GM12878 (cell line): Measurements from ENCODE around the gene TIMP3. TPM values are rescaled to one million over a fixed set of nuclear protein-coding genes. Genes with fewer than 3 reads are reported as not detected.

Experiments used
- ATAC-seq: fragments of 200-7000 bp; cut with Tn5 transposase; 3 replicates; pipeline ENCODE4 v1.9.1; 2020; ENCODE audit warnings: mild to moderate bottlenecking, moderate library complexity
- BruUV-seq: library from RNA; stranded (reverse); fragments of 400-500 nt; replicated peaks from 2 replicates; lab custom pipeline; 2021; lab: Mats Ljungman, UMichigan
- CTCF ChIA-PET: fragments of 300-600 bp; sonication (Branson Sonifier 250); formaldehyde crosslinking; extraction: SDS; loops from one replicate; lab custom pipeline; 2021; ENCODE audit warnings: inconsistent platforms; lab: Yijun Ruan, JAX
- POLR2A ChIA-PET: fragments of 350-600 bp; formaldehyde crosslinking; extraction: SDS; loops from one replicate; lab custom pipeline; 2021; ENCODE audit warnings: inconsistent platforms; lab: Charles Lee
- RAD21 ChIA-PET: fragments of 300-600 bp; sonication (Branson Sonifier 250); formaldehyde crosslinking; loops from one replicate; lab custom pipeline; 2023; ENCODE audit warnings: antibody characterized with exemption; ENCODE audit not compliant: unreplicated experiment; lab: Charles Lee
- SMC1A ChIA-PET: fragments of 300-600 bp; sonication (Branson Sonifier 250); formaldehyde crosslinking; loops from one replicate; lab custom pipeline; 2023; ENCODE audit not compliant: unreplicated experiment, uncharacterized antibody; lab: Charles Lee
- DNase-seq: peaks from one replicate; pipeline ENCODE4 v3.0.0-alpha.2; 2011; ENCODE audit warnings: low read depth, low spot score
- FAIRE-seq: peaks from 3 replicates; lab custom pipeline; 2011; peaks lifted over from hg19 to GRCh38; lab: Jason Lieb, UNC
- H2AFZ ChIP-seq: 2 replicates; pipeline ENCODE4 v1.6.0; 2011; ENCODE audit warnings: low read depth, low read length, control low read depth; ENCODE audit not compliant: control insufficient read depth
- H3K27ac ChIP-seq: 2 replicates; pipeline ENCODE4 v1.5.1; 2011; ENCODE audit warnings: control low read depth; ENCODE audit not compliant: control insufficient read depth, insufficient read depth
- H3K27me3 ChIP-seq, 2 experiments: replicated peaks in 1 of 2; 2 replicates each; pipeline versions ENCODE4 v1.6.0 to v1.6.1; 2011; ENCODE audit warnings: low read length in 1 of 2; ENCODE audit not compliant: control insufficient read depth in 2 of 2, insufficient read depth in 2 of 2
- H3K36me3 ChIP-seq, 2 experiments: 2 replicates each; pipeline ENCODE4 v1.5.1; 2011; ENCODE audit warnings: low read length in 1 of 2; ENCODE audit not compliant: control insufficient read depth in 2 of 2, insufficient read depth in 2 of 2
- H3K4me1 ChIP-seq: 2 replicates; pipeline ENCODE4 v1.6.1; 2011; ENCODE audit warnings: mild to moderate bottlenecking, low read length, moderate library complexity, mixed read lengths; ENCODE audit not compliant: control insufficient read depth, insufficient read depth
- H3K4me2 ChIP-seq: 2 replicates; pipeline ENCODE4 v1.6.0; 2011; ENCODE audit warnings: control low read depth; ENCODE audit not compliant: control insufficient read depth, insufficient read depth
- H3K4me3 ChIP-seq: fragments of 200-600 bp; sonication (generic); 2 replicates; pipeline ENCODE4 v1.5.1; 2016
- H3K79me2 ChIP-seq: 2 replicates; pipeline ENCODE4 v1.6.0; 2011; ENCODE audit warnings: low read length; ENCODE audit not compliant: control insufficient read depth, insufficient read depth
- H3K9ac ChIP-seq: 2 replicates; pipeline ENCODE4 v1.8.0; 2011; ENCODE audit warnings: low read length, control low read depth, mixed read lengths; ENCODE audit not compliant: control insufficient read depth, insufficient read depth
- H3K9me3 ChIP-seq: replicated peaks from 3 replicates; pipeline ENCODE4 v1.5.1; 2011; ENCODE audit warnings: mild to moderate bottlenecking, low read length; ENCODE audit not compliant: control insufficient read depth, insufficient read depth
- H4K20me1 ChIP-seq: 2 replicates; pipeline ENCODE4 v1.6.0; 2011; ENCODE audit not compliant: control insufficient read depth, insufficient read depth
- EZH2 ChIP-seq: IDR thresholded peaks from 2 replicates; pipeline ENCODE4 v1.6.1; 2012; ENCODE audit warnings: low read depth, mild to moderate bottlenecking, control low read depth, inconsistent platforms, low read length, borderline replicate concordance; ENCODE audit not compliant: control insufficient read depth
- HCFC1 ChIP-seq: fragments of 150-350 bp; IDR thresholded peaks from 2 replicates; pipeline ENCODE4 v1.6.1; 2014; ENCODE audit warnings: low read length
- RCOR1 ChIP-seq: conservative IDR thresholded peaks from 2 replicates; pipeline ENCODE4 v1.6.1; 2012; ENCODE audit warnings: low read depth, low read length, improper control_type of control experiment
- WRNIP1 ChIP-seq: IDR thresholded peaks from 2 replicates; pipeline ENCODE4 v1.6.1; 2011; ENCODE audit warnings: low read depth, low read length, improper control_type of control experiment, borderline replicate concordance
- ZSCAN29 ChIP-seq: fragments of 450-650 bp; IDR thresholded peaks from 2 replicates; pipeline ENCODE4 v1.6.1; 2017; ENCODE audit warnings: mild to moderate bottlenecking, moderate library complexity
- WGBS: methylation state at CpG from one replicate; pipeline ENCODE4 v1.1.6; 2016; ENCODE audit warnings: low lambda C conversion rate; ENCODE audit not compliant: insufficient replicate concordance, insufficient coverage; ENCODE audit errors: missing lambda C conversion rate; 5-methylcytosine and 5-hydroxymethylcytosine counted together
- in situ Hi-C: fragments of 300-500 bp; cut with MboI; formaldehyde crosslinking; loops from 9 replicates; pipeline ENCODE4 v1.14.3; 2018; ENCODE audit warnings: mixed read lengths
- intact Hi-C: fragments of 100-400 bp; cut with micrococcal nuclease; formaldehyde crosslinking; loops from one replicate; pipeline ENCODE4 v1.14.2; 2022; ENCODE audit not compliant: unreplicated experiment
- polyA plus RNA-seq, 11 experiments: library from polyadenylated mRNA; depleted of rRNA in 4 of 11; unstranded in 6 of 11; stranded (reverse) in 5 of 11; fragments of >200 nt; fragmentation: Nextera tagmentation in 4 of 11; fragmentation: Illumina TruSeq in 1 of 11; extraction: Ambion mirVana in 4 of 11; extraction: Trizol in 1 of 11; gene quantifications; 1 replicate in 1 of 11; 2 replicates in 10 of 11; pipeline versions ENCODE4 v1.2.1 to v1.2.3, GENCODE V29; 2011 to 2016; ENCODE audit warnings: inconsistent platforms in 2 of 11, missing spikeins in 2 of 11, low read depth in 1 of 11
- total RNA-seq, 4 experiments: library from RNA; depleted of rRNA in 3 of 4; stranded (reverse); fragments of >200 nt in 3 of 4; fragmentation: Illumina TruSeq in 1 of 4; extraction: Trizol in 1 of 4; gene quantifications; 2 replicates each; pipeline versions ENCODE4 v1.2.1 to v1.2.3, GENCODE V29; 2013 to 2021
- TF ChIP-seq, protein P1 (sequence below), 3 experiments: IDR thresholded peaks in 2 of 3; conservative IDR thresholded peaks in 1 of 3; 2 replicates each; pipeline ENCODE4 v1.5.1; 2011; ENCODE audit warnings: low read depth in 3 of 3, low read length in 3 of 3, mild to moderate bottlenecking in 3 of 3, control low read depth in 2 of 3, moderate library complexity in 2 of 3, inconsistent platforms in 1 of 3, mixed read lengths in 1 of 3; ENCODE audit not compliant: control insufficient read depth in 2 of 3, insufficient read depth in 1 of 3; ENCODE audit errors: extremely low read depth in 1 of 3
- TF ChIP-seq, protein P2 (sequence below): IDR thresholded peaks from 2 replicates; pipeline ENCODE4 v1.6.1; 2012; ENCODE audit warnings: low read depth, low read length, improper control_type of control experiment
- TF ChIP-seq, protein P3 (sequence below): IDR thresholded peaks from 2 replicates; pipeline ENCODE4 v1.6.1; 2012; ENCODE audit warnings: low read depth, low read length, improper control_type of control experiment

Gene TIMP3
- total and polyA plus RNA-seq, 10 of the 15 experiments (the other 5 are each of a cell fraction or from before 2014, with no cell fraction given) = 0.01 to 0.74 (median 0.27) TPM; not detected in 5

DNA sequence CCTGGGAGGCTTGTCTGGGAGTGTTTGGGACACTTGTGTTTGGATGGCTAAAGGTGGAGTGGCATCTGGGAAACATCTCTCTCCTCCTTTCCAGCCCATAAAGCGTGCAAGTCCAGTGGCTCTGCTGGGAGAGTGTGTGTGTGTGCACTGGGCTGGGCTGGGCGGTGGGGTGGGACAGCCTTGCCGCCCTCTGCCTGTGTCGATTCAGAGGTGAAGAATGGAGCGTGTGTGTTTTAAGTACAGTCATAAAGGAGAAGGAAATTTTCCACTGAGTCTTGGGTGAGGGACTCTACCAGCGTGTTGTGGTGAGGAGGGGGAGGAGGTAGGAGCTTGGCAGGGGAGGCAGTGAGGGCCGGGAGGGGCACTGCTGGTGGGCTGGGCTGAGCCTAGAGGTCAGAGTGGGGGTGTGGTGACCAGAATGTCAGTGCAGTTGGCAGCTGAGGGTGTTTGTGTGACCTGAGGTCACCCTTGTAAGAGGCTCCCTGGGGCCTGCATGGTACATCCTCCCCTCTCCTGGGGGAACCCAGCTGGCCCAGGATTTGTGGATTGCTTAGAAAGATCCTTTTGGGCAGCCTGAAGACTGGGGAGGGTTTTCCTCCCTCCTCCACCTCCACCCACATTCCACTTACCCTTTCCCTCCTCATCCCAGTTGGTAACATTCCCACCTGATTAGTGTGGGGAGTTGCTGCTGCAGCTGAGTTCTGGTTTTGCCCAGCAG, 1.7 kb downstream of the TIMP3 start (continued):
- TF ChIP-seq ZSCAN29 = no peak
- TF ChIP-seq, protein P1, sequence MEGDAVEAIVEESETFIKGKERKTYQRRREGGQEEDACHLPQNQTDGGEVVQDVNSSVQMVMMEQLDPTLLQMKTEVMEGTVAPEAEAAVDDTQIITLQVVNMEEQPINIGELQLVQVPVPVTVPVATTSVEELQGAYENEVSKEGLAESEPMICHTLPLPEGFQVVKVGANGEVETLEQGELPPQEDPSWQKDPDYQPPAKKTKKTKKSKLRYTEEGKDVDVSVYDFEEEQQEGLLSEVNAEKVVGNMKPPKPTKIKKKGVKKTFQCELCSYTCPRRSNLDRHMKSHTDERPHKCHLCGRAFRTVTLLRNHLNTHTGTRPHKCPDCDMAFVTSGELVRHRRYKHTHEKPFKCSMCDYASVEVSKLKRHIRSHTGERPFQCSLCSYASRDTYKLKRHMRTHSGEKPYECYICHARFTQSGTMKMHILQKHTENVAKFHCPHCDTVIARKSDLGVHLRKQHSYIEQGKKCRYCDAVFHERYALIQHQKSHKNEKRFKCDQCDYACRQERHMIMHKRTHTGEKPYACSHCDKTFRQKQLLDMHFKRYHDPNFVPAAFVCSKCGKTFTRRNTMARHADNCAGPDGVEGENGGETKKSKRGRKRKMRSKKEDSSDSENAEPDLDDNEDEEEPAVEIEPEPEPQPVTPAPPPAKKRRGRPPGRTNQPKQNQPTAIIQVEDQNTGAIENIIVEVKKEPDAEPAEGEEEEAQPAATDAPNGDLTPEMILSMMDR (IDR thresholded peaks at IDR 0.05 in 2 of 3, conservative IDR thresholded peaks at IDR 0.05 in 1 of 3; ENCODE audit: control insufficient read depth in 2 of 3, extremely low read depth in 1 of 3, insufficient read depth in 1 of 3, low read depth in 3 of 3, low read length in 3 of 3) = no peak
- no peak for TF ChIP-seq RCOR1
- no peak for TF ChIP-seq HCFC1

DNA sequence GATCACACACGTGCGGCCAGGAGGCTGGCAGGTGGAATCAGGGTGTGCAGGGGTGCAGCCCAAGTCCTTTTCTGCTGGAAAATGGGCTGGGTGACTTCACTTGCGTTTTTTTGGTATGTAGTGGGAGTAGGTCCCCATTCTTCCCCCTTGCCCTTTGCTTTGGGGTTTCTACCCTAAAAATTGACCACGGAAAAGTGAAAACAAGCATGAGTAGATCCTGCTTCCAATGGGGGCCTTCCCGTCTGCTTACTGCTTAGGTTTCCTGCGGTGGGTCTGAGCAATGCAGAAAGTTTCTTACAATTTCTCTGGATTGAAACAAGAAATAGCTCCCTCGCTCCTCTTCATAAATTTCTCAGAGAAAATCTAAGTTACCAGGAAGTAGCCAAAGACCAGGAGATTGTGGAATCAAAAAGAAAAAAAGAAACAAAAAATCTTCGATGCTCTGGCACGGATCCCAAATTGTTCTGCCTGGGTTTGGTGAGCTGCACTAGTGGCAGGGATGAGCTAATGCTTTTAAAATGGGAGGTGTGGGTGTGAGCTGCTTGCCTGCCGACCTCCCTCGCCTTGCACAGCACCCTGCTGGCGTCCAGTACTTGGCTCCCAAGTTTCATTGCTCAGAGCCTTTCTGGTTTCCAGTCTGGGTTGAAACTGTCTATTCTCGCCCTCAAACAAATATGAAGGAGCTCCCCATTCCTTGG, 2.4 kb downstream of the TIMP3 start:
- no peaks in the 10 kb centered on the region for H4K20me1 ChIP-seq
- SMC1A ChIA-PET = no interaction called here
- CTCF ChIA-PET = no interaction called here
- H3K27ac ChIP-seq = no peak overlapping the region
- peaks cover 4 to 5% of the 10 kb centered on the region in 2 experiments; a peak in 3 of 4 replicates for H3K27me3 ChIP-seq
- FAIRE-seq (no peak), ATAC-seq (no peak), DNase-seq (no peak)
- no peak overlapping the region for H3K9ac ChIP-seq
- no peak overlapping the region for H3K4me2 ChIP-seq
- no peaks in the 10 kb centered on the region for H3K9me3 ChIP-seq
- 12% methylated on average over 13 of the region's 13 CpGs for WGBS
- H3K4me1 ChIP-seq = no peaks in the 10 kb centered on the region
- BruUV-seq = no TSS peak
- TF ChIP-seq, protein P2, sequence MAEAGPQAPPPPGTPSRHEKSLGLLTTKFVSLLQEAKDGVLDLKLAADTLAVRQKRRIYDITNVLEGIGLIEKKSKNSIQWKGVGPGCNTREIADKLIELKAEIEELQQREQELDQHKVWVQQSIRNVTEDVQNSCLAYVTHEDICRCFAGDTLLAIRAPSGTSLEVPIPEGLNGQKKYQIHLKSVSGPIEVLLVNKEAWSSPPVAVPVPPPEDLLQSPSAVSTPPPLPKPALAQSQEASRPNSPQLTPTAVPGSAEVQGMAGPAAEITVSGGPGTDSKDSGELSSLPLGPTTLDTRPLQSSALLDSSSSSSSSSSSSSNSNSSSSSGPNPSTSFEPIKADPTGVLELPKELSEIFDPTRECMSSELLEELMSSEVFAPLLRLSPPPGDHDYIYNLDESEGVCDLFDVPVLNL = no peak
- TF ChIP-seq WRNIP1 (no peak), EZH2 (no peak)
- TF ChIP-seq, protein P3, sequence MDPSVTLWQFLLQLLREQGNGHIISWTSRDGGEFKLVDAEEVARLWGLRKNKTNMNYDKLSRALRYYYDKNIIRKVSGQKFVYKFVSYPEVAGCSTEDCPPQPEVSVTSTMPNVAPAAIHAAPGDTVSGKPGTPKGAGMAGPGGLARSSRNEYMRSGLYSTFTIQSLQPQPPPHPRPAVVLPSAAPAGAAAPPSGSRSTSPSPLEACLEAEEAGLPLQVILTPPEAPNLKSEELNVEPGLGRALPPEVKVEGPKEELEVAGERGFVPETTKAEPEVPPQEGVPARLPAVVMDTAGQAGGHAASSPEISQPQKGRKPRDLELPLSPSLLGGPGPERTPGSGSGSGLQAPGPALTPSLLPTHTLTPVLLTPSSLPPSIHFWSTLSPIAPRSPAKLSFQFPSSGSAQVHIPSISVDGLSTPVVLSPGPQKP = no peak
- H3K79me2 ChIP-seq = no peaks in the 10 kb centered on the region
- H2AFZ ChIP-seq = no peak overlapping the region
- intact Hi-C loops (no loop called here), in situ Hi-C loops (no loop called here)
- RAD21 ChIA-PET = no interaction called here
- H3K36me3 ChIP-seq = no peaks in the 10 kb centered on the region
- POLR2A ChIA-PET = no interaction called here
- no peak overlapping the region for H3K4me3 ChIP-seq
